ENCODE results near the gene PRSS23.

GRCh38 chr11:86792150-86792549 is 8.2 kb upstream of the PRSS23 start:
- no peak for TF ChIP-seq EP300 (IDR thresholded peaks at IDR 0.05)
- no peak for TF ChIP-seq POLR2A (IDR thresholded peaks at IDR 0.05)
- TF ChIP-seq, protein P1, sequence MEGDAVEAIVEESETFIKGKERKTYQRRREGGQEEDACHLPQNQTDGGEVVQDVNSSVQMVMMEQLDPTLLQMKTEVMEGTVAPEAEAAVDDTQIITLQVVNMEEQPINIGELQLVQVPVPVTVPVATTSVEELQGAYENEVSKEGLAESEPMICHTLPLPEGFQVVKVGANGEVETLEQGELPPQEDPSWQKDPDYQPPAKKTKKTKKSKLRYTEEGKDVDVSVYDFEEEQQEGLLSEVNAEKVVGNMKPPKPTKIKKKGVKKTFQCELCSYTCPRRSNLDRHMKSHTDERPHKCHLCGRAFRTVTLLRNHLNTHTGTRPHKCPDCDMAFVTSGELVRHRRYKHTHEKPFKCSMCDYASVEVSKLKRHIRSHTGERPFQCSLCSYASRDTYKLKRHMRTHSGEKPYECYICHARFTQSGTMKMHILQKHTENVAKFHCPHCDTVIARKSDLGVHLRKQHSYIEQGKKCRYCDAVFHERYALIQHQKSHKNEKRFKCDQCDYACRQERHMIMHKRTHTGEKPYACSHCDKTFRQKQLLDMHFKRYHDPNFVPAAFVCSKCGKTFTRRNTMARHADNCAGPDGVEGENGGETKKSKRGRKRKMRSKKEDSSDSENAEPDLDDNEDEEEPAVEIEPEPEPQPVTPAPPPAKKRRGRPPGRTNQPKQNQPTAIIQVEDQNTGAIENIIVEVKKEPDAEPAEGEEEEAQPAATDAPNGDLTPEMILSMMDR (IDR thresholded peaks at IDR 0.05) = no peak
